Endothelial cell of umbilical vein (primary cell): ENCODE data around the gene ZDHHC14. TPM values are rescaled to one million over a fixed set of nuclear protein-coding genes. Genes with fewer than 3 reads are reported as not detected.

ENCODE experiments used
- BruUV-seq: library from RNA; stranded (reverse); fragments of 400-500 nt; replicated peaks from 2 replicates; lab custom pipeline; 2021; lab: Mats Ljungman, UMichigan
- CTCF ChIA-PET: fragments of 300-600, 350-600 bp; sonication (Branson Sonifier 250); formaldehyde crosslinking; loops from one replicate; lab custom pipeline; 2021; ENCODE audit warnings: antibody characterized with exemption, inconsistent platforms; lab: Charles Lee
- POLR2A ChIA-PET: fragments of 300-600, 350-600 bp; sonication (Branson Sonifier 250); formaldehyde crosslinking; loops from one replicate; lab custom pipeline; 2021; ENCODE audit warnings: antibody characterized with exemption, inconsistent platforms; lab: Charles Lee
- DNase-seq: peaks from one replicate; pipeline ENCODE4 v3.0.0-alpha.2; 2011; ENCODE audit warnings: low read depth, low spot score
- FAIRE-seq: peaks from 2 replicates; lab custom pipeline; 2011; peaks lifted over from hg19 to GRCh38; lab: Jason Lieb, UNC
- H2AFZ ChIP-seq: 2 replicates; pipeline ENCODE4 v1.6.0; 2012; ENCODE audit warnings: low read depth, low read length, control low read depth, inconsistent platforms
- H3K27ac ChIP-seq: 2 replicates; pipeline ENCODE4 v1.5.1; 2011; ENCODE audit warnings: low read depth, mild to moderate bottlenecking, control low read depth, low read length, moderate library complexity; ENCODE audit not compliant: insufficient read depth
- H3K27me3 ChIP-seq, 2 experiments: 2 replicates each; pipeline versions ENCODE4 v1.6.0 to v1.6.1; 2011; ENCODE audit warnings: low read length in 2 of 2, mixed read lengths in 1 of 2; ENCODE audit not compliant: control insufficient read depth in 2 of 2, insufficient read depth in 2 of 2
- H3K36me3 ChIP-seq, 2 experiments: 2 replicates in 1 of 2; 3 replicates in 1 of 2; pipeline ENCODE4 v1.5.1; 2011; ENCODE audit warnings: low read length in 2 of 2, mild to moderate bottlenecking in 1 of 2, moderate library complexity in 1 of 2; ENCODE audit not compliant: control insufficient read depth in 2 of 2, insufficient read depth in 2 of 2; ENCODE audit errors: extremely low read depth in 1 of 2
- H3K4me1 ChIP-seq: 3 replicates; pipeline ENCODE4 v1.5.1; 2011; ENCODE audit warnings: mild to moderate bottlenecking, low read length; ENCODE audit not compliant: control insufficient read depth, insufficient read depth; ENCODE audit errors: extremely low read depth
- H3K4me2 ChIP-seq: 2 replicates; pipeline ENCODE4 v1.6.1; 2011; ENCODE audit warnings: low read length, control low read depth, mixed read lengths; ENCODE audit not compliant: insufficient read depth
- H3K4me3 ChIP-seq, 3 experiments: fragments of 200-600 bp in 1 of 3; sonication (generic), shearing (Covaris generic) in 1 of 3; replicated peaks in 1 of 3; 2 replicates each; pipeline ENCODE4 v1.5.1; 2011 to 2016; ENCODE audit warnings: control low read depth in 3 of 3, low read length in 3 of 3, mild to moderate bottlenecking in 2 of 3, inconsistent platforms in 1 of 3, low read depth in 1 of 3, moderate library complexity in 1 of 3; ENCODE audit not compliant: insufficient read depth in 1 of 3
- H3K79me2 ChIP-seq: 2 replicates; pipeline ENCODE4 v1.6.0; 2012; ENCODE audit warnings: low read length, inconsistent platforms; ENCODE audit not compliant: control insufficient read depth, insufficient read depth
- H3K9ac ChIP-seq: replicated peaks from 2 replicates; pipeline ENCODE3; 2011; ENCODE audit warnings: low read length, control low read depth; ENCODE audit not compliant: insufficient read depth; ENCODE audit errors: extremely low read depth
- H3K9me1 ChIP-seq: replicated peaks from 3 replicates; pipeline ENCODE4 v1.6.0; 2011; ENCODE audit warnings: mild to moderate bottlenecking, low read length; ENCODE audit not compliant: control insufficient read depth, insufficient read depth; ENCODE audit errors: extremely low read depth
- H3K9me3 ChIP-seq: replicated peaks from 2 replicates; pipeline ENCODE4 v1.5.1; 2012; ENCODE audit warnings: low read length, inconsistent platforms; ENCODE audit not compliant: control insufficient read depth, insufficient read depth
- H4K20me1 ChIP-seq: replicated peaks from 2 replicates; pipeline ENCODE3; 2011; ENCODE audit warnings: mild to moderate bottlenecking, low read length; ENCODE audit not compliant: control insufficient read depth, insufficient read depth; ENCODE audit errors: extremely low read depth
- EZH2 ChIP-seq: IDR thresholded peaks from 2 replicates; pipeline ENCODE4 v1.6.1; 2012; ENCODE audit warnings: borderline replicate concordance, low read depth, mild to moderate bottlenecking, moderate library complexity, low read length, inconsistent platforms; ENCODE audit not compliant: severe bottlenecking
- FOS ChIP-seq: IDR thresholded peaks from 2 replicates; pipeline ENCODE4 v1.6.1; 2011; ENCODE audit warnings: mild to moderate bottlenecking, low read length, moderate library complexity, borderline replicate concordance; ENCODE audit not compliant: insufficient read depth
- GATA2 ChIP-seq: IDR thresholded peaks from 2 replicates; pipeline ENCODE4 v1.7.0; 2011; ENCODE audit warnings: low read depth, mild to moderate bottlenecking, moderate library complexity, mixed read lengths, low read length; ENCODE audit not compliant: insufficient read length, insufficient read depth
- JUN ChIP-seq: IDR thresholded peaks from 2 replicates; pipeline ENCODE4 v1.6.1; 2011; ENCODE audit warnings: borderline replicate concordance, low read depth; ENCODE audit not compliant: insufficient read length, insufficient read depth
- MYC ChIP-seq: IDR thresholded peaks from one replicate; pipeline ENCODE4 v1.6.1; 2011; ENCODE audit warnings: mild to moderate bottlenecking, low read depth, low read length
- POLR2A ChIP-seq: IDR thresholded peaks from 2 replicates; pipeline ENCODE4 v1.6.1; 2012; ENCODE audit warnings: low read depth, mild to moderate bottlenecking, control low read depth, low read length
- POLR2AphosphoS5 ChIP-seq: IDR thresholded peaks from 2 replicates; pipeline ENCODE4 v1.6.1; 2012; ENCODE audit warnings: low read depth, mild to moderate bottlenecking, control low read depth, low read length, moderate library complexity; ENCODE audit not compliant: insufficient read depth
- dilution Hi-C: fragments of 300-500 bp; cut with MboI; formaldehyde crosslinking; loops from one replicate; pipeline ENCODE4 v1.15.0; 2019; ENCODE audit warnings: low sequenced_read_pairs; ENCODE audit not compliant: extremely low pct_ligation_motif_present
- intact Hi-C: fragments of 100-400 bp; cut with micrococcal nuclease; formaldehyde crosslinking; loops from one replicate; pipeline ENCODE4 v1.10.0; 2022
- polyA plus RNA-seq, 4 experiments: library from polyadenylated mRNA; depleted of rRNA in 3 of 4; stranded (reverse) in 3 of 4; unstranded in 1 of 4; fragments of >200 nt; gene quantifications; 2 replicates each; pipeline versions ENCODE4 v1.2.1 to v1.2.3, GENCODE V29; 2011 to 2012; ENCODE audit warnings: missing spikeins in 1 of 4
- total RNA-seq: library from RNA; stranded (reverse); gene quantifications from 2 replicates; pipeline ENCODE4 v1.2.3, GENCODE V29; 2021
- TF ChIP-seq, protein P1 (sequence below): IDR thresholded peaks from 2 replicates; pipeline ENCODE4 v1.6.1; 2011; ENCODE audit not compliant: insufficient read depth, insufficient read length
- TF ChIP-seq, protein P2 (sequence below), 2 donors: IDR thresholded peaks; 1 replicate in 1 of 2; 2 replicates in 1 of 2; pipeline ENCODE4 v1.5.1; 2011; ENCODE audit warnings: low read length in 2 of 2, mild to moderate bottlenecking in 2 of 2, moderate library complexity in 2 of 2, control low read depth in 1 of 2, inconsistent platforms in 1 of 2, low read depth in 1 of 2; ENCODE audit not compliant: insufficient read depth in 1 of 2; ENCODE audit errors: extremely low read depth in 1 of 2

Gene ZDHHC14
- total and polyA plus RNA-seq, 2 donors (not counting 3 experiments of a cell fraction or from before 2014, with no cell fraction given), result 23.0 to 25.6 TPM

DNA sequence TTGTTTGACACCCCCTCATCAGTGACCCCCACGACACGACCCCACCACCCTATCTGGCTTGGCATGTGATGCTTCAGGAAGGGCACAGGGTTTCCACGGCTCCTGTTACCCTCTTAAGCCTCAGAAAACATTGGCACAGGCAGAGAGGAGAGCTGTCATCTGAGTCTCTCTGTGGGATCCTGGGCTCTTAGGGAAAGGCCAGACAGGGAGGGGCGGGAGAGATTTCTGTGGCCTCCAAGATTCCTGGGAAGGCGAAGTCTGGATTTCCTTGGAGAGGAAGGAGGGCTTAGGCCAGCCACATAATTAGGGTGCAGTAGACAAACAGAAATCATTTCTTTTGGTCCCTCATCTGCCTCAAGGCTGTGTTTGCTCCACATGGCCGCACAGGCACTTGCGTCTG, 250.4 kb downstream of the ZDHHC14 start:
- BruUV-seq, result no TSS peak
- dilution Hi-C loops, result no loop called here

More for the DNA sequence above, 250.4 kb downstream of the ZDHHC14 start:
- no peak for TF ChIP-seq POLR2AphosphoS5
- TF ChIP-seq EZH2, result no peak
- no peak for TF ChIP-seq FOS
- no peak for TF ChIP-seq JUN
- TF ChIP-seq, protein P1, sequence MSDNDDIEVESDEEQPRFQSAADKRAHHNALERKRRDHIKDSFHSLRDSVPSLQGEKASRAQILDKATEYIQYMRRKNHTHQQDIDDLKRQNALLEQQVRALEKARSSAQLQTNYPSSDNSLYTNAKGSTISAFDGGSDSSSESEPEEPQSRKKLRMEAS, result no peak
- TF ChIP-seq, protein P2, sequence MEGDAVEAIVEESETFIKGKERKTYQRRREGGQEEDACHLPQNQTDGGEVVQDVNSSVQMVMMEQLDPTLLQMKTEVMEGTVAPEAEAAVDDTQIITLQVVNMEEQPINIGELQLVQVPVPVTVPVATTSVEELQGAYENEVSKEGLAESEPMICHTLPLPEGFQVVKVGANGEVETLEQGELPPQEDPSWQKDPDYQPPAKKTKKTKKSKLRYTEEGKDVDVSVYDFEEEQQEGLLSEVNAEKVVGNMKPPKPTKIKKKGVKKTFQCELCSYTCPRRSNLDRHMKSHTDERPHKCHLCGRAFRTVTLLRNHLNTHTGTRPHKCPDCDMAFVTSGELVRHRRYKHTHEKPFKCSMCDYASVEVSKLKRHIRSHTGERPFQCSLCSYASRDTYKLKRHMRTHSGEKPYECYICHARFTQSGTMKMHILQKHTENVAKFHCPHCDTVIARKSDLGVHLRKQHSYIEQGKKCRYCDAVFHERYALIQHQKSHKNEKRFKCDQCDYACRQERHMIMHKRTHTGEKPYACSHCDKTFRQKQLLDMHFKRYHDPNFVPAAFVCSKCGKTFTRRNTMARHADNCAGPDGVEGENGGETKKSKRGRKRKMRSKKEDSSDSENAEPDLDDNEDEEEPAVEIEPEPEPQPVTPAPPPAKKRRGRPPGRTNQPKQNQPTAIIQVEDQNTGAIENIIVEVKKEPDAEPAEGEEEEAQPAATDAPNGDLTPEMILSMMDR (IDR thresholded peaks at IDR 0.05; ENCODE audit: extremely low read depth in 1 of 2, insufficient read depth in 1 of 2, low read depth in 1 of 2, low read length in 2 of 2), result no peak
- TF ChIP-seq GATA2, result no peak
- TF ChIP-seq MYC, result no peak
- no peak for TF ChIP-seq POLR2A
- no peaks in the 10 kb centered on the region for H3K9me3 ChIP-seq
- H3K36me3 ChIP-seq, result no peaks in the 10 kb centered on the region
- no peaks in the 10 kb centered on the region for H4K20me1 ChIP-seq
- FAIRE-seq (no peak), DNase-seq (no peak)
- no peak overlapping the region for H2AFZ ChIP-seq
- H3K9ac ChIP-seq, result no peak overlapping the region
- no peaks in the 10 kb centered on the region for H3K4me1 ChIP-seq
- POLR2A ChIA-PET, result no interaction called here
- intact Hi-C loops, result no loop called here
- H3K4me3 ChIP-seq, result no peak overlapping the region
- CTCF ChIA-PET, result no interaction called here
- H3K79me2 ChIP-seq, result no peaks in the 10 kb centered on the region
- H3K4me2 ChIP-seq, result no peak overlapping the region
- no peaks in the 10 kb centered on the region for H3K27me3 ChIP-seq
- no peak overlapping the region for H3K27ac ChIP-seq
- H3K9me1 ChIP-seq, result no peaks in the 10 kb centered on the region
